GM21367 (cell line): ENCODE data around the gene DEPDC5.

Experiments used
- ATAC-seq: cut with Tn5 transposase; IDR thresholded peaks from one replicate; pipeline ENCODE4 v1.9.1; 2021; ENCODE audit not compliant: unreplicated experiment

The DEPDC5 gene

GRCh38 chr22:31921106-31921505 is 167.3 kb downstream of the DEPDC5 start:
- no peak for ATAC-seq

GRCh38 chr22:31922534-31922933 is 168.7 kb downstream of the DEPDC5 start:
- ATAC-seq = no peak

- ATAC-seq = no peak
Measured at GRCh38 chr22:31923136-31923535, 169.3 kb downstream of the DEPDC5 start.

GRCh38 chr22:31923747-31924146 is 169.9 kb downstream of the DEPDC5 start:
- ATAC-seq = no peak

- no peak for ATAC-seq
Measured at GRCh38 chr22:31925056-31925455, 171.2 kb downstream of the DEPDC5 start.

- no peak for ATAC-seq
Measured at GRCh38 chr22:31926024-31926423, 172.2 kb downstream of the DEPDC5 start.

- ATAC-seq = no peak
Measured at GRCh38 chr22:31926969-31927368, 173.2 kb downstream of the DEPDC5 start.

GRCh38 chr22:31927562-31927961 is 173.7 kb downstream of the DEPDC5 start:
- no peak for ATAC-seq

GRCh38 chr22:31929167-31929930 is 175.5 kb downstream of the DEPDC5 start:
- ATAC-seq = no peak

GRCh38 chr22:31932863-31933262 is 179.0 kb downstream of the DEPDC5 start:
- ATAC-seq = no peak

- ATAC-seq = no peak
Measured at GRCh38 chr22:31933406-31933805, 179.6 kb downstream of the DEPDC5 start.

- no peak for ATAC-seq
Measured at GRCh38 chr22:31933816-31934482, 180.1 kb downstream of the DEPDC5 start.

GRCh38 chr22:31935961-31936635 is 182.3 kb downstream of the DEPDC5 start:
- no peak for ATAC-seq

GRCh38 chr22:31937341-31937740 is 183.5 kb downstream of the DEPDC5 start:
- ATAC-seq = no peak

GRCh38 chr22:31938296-31938695 is 184.5 kb downstream of the DEPDC5 start:
- ATAC-seq = no peak

- no peak for ATAC-seq
Measured at GRCh38 chr22:31940506-31940905, 186.7 kb downstream of the DEPDC5 start.

- no peak for ATAC-seq
Measured at GRCh38 chr22:31942091-31942490, 188.3 kb downstream of the DEPDC5 start.

GRCh38 chr22:31943206-31943977 is 189.6 kb downstream of the DEPDC5 start:
- no peak for ATAC-seq

GRCh38 chr22:31943978-31944699 is 190.3 kb downstream of the DEPDC5 start, which contains the start of gene YWHAH:
YWHAH (plus strand) TSS chr22:31944535; CDS start chr22:31944734, 199 bp downstream.
- peak; percentile 40 for ATAC-seq

- ATAC-seq = peak; percentile 7
Measured at GRCh38 chr22:31944700-31945442, 191.1 kb downstream of the DEPDC5 start.
